ENCODE data around the gene HS3ST1. TPM values are rescaled to one million over a fixed set of nuclear protein-coding genes. Genes with fewer than 3 reads are reported as not detected.

Gene HS3ST1
- total RNA-seq, 4 donors from 2014 or later: 0.05 to 0.36 (median 0.21) TPM; not detected in 1

- no peak overlapping the region for H3K4me3 ChIP-seq (ENCODE audit: low read depth, poor library complexity, severe bottlenecking)
- no peak for TF ChIP-seq POLR2A (IDR thresholded peaks at IDR 0.05)
- TF ChIP-seq, protein P1, sequence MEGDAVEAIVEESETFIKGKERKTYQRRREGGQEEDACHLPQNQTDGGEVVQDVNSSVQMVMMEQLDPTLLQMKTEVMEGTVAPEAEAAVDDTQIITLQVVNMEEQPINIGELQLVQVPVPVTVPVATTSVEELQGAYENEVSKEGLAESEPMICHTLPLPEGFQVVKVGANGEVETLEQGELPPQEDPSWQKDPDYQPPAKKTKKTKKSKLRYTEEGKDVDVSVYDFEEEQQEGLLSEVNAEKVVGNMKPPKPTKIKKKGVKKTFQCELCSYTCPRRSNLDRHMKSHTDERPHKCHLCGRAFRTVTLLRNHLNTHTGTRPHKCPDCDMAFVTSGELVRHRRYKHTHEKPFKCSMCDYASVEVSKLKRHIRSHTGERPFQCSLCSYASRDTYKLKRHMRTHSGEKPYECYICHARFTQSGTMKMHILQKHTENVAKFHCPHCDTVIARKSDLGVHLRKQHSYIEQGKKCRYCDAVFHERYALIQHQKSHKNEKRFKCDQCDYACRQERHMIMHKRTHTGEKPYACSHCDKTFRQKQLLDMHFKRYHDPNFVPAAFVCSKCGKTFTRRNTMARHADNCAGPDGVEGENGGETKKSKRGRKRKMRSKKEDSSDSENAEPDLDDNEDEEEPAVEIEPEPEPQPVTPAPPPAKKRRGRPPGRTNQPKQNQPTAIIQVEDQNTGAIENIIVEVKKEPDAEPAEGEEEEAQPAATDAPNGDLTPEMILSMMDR (IDR thresholded peaks at IDR 0.05): no peak
- intact Hi-C loops (cut with DNase I; ENCODE audit: low total_unique reads): no loop called here
- 27 to 32% methylated on average over 4 of the region's 4 CpGs for WGBS, 2 donors
- no peak for DNase-seq (ENCODE audit: low spot score in 2 of 2)
Observed at GRCh38 chr4:11470438-11471045, 41.8 kb upstream of the HS3ST1 start.

DNA sequence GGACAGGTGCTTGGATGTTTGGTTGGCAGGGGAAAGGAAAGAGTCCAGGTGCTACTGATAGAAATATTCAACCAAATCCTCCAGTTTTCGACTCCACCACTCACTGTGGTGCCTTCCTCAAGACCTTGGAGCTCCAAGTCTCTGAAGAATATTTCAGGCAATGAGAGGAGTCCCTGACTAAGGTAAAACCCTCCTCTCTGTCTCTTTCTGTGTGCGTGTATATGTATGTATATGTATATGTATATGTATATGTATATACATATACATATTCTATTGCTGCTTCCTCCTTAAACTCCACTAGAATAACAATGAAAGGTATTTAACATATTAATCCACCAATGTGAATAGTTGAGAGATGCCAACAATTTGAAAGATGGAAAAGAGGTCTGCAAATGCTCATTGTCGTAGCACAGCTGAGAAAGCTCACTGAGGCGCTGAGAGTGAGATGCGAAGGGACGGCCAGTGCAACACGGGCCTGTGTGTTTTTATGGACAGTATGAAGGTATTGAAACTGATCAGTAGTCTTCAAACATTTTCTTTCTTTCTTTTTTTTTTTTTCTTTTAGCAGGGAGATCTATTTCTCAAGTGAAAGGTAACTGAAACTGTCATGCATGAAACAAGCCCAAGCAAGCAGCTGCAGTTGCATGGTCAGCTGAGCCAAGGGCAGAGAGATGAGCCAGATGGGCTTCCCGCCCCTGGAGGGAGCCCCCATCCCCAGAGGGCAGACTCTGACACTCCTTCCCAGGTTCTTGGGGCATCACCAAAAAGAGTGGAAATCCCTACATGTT is 41.1 kb upstream of the HS3ST1 start:
- no peak for DNase-seq (ENCODE audit: low spot score in 2 of 2)
- H3K4me3 ChIP-seq (ENCODE audit: low read depth, poor library complexity, severe bottlenecking): no peak overlapping the region
- TF ChIP-seq POLR2A (IDR thresholded peaks at IDR 0.05): no peak
- TF ChIP-seq, protein P1 (IDR thresholded peaks at IDR 0.05): no peak
- WGBS, 2 donors: 70 to 78% methylated on average over 8 of the region's 8 CpGs
- intact Hi-C loops (cut with DNase I; ENCODE audit: low total_unique reads): no loop called here

DNA sequence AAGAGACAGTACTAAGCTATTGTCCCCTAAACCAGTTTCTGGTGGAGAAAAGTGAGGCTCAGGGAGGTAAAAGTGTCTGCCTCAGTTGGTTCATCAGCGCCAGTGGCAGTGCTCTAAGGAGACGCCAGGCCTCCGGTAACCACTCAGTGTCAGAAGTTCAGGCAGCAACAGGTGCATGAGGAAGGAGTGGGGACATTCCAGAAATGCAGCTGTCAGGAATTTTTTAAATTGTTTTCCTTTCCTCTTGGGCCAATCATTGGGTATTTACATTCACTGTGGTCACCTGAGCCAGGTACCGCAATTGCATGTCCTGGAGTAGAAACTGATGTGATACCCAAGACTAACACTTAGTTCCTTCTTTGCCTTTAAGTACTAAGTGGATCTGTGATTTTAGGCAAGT is 40.2 kb upstream of the HS3ST1 start:
- no peak overlapping the region for H3K4me3 ChIP-seq (ENCODE audit: low read depth, poor library complexity, severe bottlenecking)
- no peak for DNase-seq (ENCODE audit: low spot score in 2 of 2)
- TF ChIP-seq, protein P1 (IDR thresholded peaks at IDR 0.05): no peak
- TF ChIP-seq POLR2A (IDR thresholded peaks at IDR 0.05): no peak
- intact Hi-C loops (cut with DNase I; ENCODE audit: low total_unique reads): no loop called here
- 79 to 90% methylated on average over 4 of the region's 4 CpGs for WGBS, 2 donors

DNA sequence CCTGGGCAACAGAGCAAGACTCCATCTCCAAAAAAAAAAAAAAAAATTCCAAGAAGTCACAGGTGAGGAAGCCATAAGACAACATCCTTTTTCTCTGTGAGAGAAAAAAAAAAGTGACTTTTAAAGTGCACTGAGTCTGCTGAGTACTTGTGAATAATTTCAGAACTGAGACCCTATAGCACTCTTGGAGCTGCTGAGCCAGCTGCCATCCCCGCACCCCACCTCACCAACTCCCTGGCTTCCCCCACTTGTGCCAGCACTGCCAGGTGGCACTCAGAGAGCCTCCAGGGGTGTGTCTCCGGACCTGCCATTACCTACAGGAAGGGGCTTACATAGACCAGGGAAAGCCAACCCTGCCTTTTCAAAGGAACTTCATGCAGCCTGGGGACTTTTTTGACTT is 39.2 kb upstream of the HS3ST1 start:
- TF ChIP-seq, protein P1 (IDR thresholded peaks at IDR 0.05): no peak
- no peak for TF ChIP-seq POLR2A (IDR thresholded peaks at IDR 0.05)
- 78 to 88% methylated on average over 2 of the region's 2 CpGs for WGBS, 2 donors
- intact Hi-C loops (cut with DNase I; ENCODE audit: low total_unique reads): no loop called here

DNA sequence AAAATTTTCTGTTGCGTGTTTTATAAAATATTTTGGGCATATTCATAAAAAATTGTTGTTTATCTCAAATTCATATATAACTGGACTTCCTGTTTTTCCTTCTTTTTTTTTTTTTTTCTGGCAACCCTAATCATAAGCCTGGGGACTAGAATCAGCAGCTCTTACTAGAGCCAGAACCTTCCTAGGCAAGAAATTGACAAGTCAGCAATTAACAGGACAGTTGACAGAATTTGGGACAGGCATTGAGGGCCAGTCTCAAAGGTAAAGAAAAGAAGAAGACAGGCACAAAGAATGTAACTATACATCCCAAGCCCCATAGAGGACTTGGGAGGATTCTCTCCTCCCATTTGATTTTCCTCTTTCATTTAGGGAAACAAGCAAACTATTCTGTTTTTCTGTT is 35.0 kb upstream of the HS3ST1 start:
- intact Hi-C loops (cut with DNase I; ENCODE audit: low total_unique reads): no loop called here
- 88 to 89% methylated on average over 1 of the region's 1 CpG for WGBS, 2 donors
- TF ChIP-seq POLR2A (IDR thresholded peaks at IDR 0.05): no peak
- TF ChIP-seq, protein P1 (IDR thresholded peaks at IDR 0.05): no peak
- no peak for DNase-seq (ENCODE audit: low spot score in 2 of 2)
- H3K4me3 ChIP-seq (ENCODE audit: low read depth, poor library complexity, severe bottlenecking): no peak overlapping the region

More for the DNA sequence above, 39.2 kb upstream of the HS3ST1 start:
- DNase-seq (ENCODE audit: low spot score in 2 of 2): no peak
- no peak overlapping the region for H3K4me3 ChIP-seq (ENCODE audit: low read depth, poor library complexity, severe bottlenecking)

Data from lower leg skin (tissue), 4 donors.